ENCODE data around the gene TK2.
A peak's percentile ranks its signal among the peaks of the same experiment; 100 is the strongest.

TK2 gene

GRCh38 chr16:66539623-66540469, 10.1 kb downstream of the TK2 start:
- DNase-seq (ENCODE audit: low read depth, low spot score): peak; percentile 61
- in situ Hi-C loops (cut with HindIII; ENCODE audit: low sequenced_read_pairs): no loop called here
- TF ChIP-seq CTCF (IDR thresholded peaks at IDR 0.05; ENCODE audit: low read depth, low read length): no peak
- H3K4me3 ChIP-seq (ENCODE audit: low read depth, low read length): no peak overlapping the region

DNA sequence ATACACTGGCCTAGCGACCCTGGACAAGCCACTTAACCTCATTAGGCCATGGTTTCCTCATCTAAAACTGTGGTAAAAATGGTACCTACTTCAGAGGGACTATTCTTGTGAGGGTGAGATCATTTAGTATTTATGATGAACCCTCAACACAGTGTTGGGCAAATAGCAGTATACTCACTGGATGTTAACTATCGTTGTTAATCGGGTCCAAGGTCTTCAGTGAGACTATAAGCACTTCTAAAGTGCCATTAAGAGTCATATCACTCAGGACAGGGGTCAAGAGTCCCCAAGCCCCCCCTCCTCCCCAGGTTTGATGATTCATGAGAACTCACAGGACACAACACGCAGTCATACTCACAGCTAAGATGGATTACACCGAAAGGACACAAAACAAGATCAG, 11.0 kb downstream of the TK2 start:
- H3K4me3 ChIP-seq (ENCODE audit: low read depth, low read length): no peak overlapping the region
- in situ Hi-C loops (cut with HindIII; ENCODE audit: low sequenced_read_pairs): no loop called here
- TF ChIP-seq CTCF (IDR thresholded peaks at IDR 0.05; ENCODE audit: low read depth, low read length): no peak
- no peak for DNase-seq (ENCODE audit: low read depth, low spot score)

DNA sequence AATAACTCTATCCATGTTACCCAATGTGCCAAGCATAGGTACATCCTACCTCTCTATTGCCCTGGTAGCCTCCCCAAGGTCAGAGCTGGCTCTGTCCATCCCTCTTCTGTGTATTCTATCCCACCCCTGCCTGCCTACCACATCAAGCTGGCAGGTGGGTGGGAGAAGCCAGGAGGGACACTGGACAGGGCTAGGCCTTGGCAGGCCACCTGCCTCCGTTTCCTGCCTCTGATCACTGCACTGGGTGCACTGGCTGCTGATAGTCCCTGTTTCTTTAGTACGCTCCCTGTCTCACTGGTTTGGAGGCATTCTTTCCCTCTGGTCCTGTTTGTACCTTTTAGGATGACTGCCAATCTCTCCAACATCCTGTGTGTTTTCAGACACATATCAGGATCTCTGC, 12.7 kb downstream of the TK2 start:
- in situ Hi-C loops (cut with HindIII; ENCODE audit: low sequenced_read_pairs): no loop called here
- TF ChIP-seq CTCF (IDR thresholded peaks at IDR 0.05; ENCODE audit: low read depth, low read length): no peak

DNA sequence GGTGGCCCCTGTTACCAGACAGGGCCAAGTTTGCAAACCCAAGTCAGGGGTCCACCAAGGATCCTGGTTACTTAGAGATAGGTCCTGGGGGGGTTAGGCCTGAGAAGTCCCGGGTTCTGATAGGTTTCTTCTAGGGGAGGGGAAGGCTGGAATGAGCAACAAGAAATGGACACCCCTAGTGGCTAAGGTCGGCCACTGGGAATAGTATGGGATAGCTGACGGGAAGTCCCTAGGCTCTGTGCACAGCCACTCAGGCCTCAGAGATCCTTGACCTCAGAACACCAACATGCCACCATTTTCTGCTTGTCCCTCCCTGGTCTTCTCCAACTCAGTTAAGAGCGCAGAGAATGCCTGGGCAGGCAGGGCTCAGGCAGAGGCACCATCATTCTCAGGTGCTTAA, 13.4 kb downstream of the TK2 start:
- TF ChIP-seq CTCF (IDR thresholded peaks at IDR 0.05; ENCODE audit: low read depth, low read length): no peak

More for the DNA sequence above, 12.7 kb downstream of the TK2 start:
- DNase-seq (ENCODE audit: low read depth, low spot score): no peak
- H3K4me3 ChIP-seq (ENCODE audit: low read depth, low read length): no peak overlapping the region

DNA sequence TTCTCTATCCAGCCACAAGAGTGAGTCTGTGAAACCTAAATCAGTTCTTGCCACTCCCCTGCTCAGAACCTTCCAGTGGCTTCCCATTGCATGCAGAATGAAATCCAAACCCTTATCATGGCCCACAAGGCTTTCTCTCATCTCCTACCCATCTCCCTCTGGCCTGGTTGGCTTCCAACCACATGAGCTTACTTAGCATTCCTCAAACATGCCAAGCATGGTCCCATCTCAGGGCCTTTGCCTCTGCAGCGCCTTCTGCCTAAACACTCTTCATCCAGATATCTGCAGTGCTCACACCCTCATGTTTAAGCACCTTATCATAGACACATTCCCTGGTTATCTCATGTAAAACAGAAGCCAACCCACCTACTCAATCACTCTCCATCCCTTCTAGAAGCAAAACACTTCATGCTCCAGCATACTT, 15.5 kb downstream of the TK2 start:
- TF ChIP-seq CTCF (IDR thresholded peaks at IDR 0.05; ENCODE audit: low read depth, low read length): no peak
- in situ Hi-C loops (cut with HindIII; ENCODE audit: low sequenced_read_pairs): no loop called here

More for the DNA sequence above, 13.4 kb downstream of the TK2 start:
- in situ Hi-C loops (cut with HindIII; ENCODE audit: low sequenced_read_pairs): no loop called here
- H3K4me3 ChIP-seq (ENCODE audit: low read depth, low read length): no peak overlapping the region
- DNase-seq (ENCODE audit: low read depth, low spot score): no peak

DNA sequence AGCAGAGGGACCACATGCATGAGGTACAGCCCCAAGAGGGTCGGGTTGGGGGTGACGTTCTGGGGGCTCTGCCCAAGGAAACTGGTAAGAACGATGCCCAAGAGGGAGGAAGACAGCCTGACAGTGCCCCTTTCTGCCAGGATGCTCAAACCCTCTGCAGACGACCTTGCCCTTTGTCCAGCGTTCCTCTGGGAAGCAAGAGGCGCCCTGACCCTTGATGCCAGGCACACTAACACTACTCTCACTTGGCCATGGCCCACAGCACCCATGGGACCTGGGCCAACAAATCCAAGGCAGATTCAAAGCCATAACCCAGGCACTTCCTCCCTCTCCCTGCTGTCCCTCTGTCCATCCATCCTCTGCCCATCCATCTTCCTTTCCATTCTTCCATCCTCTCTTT, 20.4 kb downstream of the TK2 start:
- no peak for DNase-seq (ENCODE audit: low read depth, low spot score)
- no peak for TF ChIP-seq CTCF (IDR thresholded peaks at IDR 0.05; ENCODE audit: low read depth, low read length)
- in situ Hi-C loops (cut with HindIII; ENCODE audit: low sequenced_read_pairs): no loop called here
- no peak overlapping the region for H3K4me3 ChIP-seq (ENCODE audit: low read depth, low read length)

More for the DNA sequence above, 15.5 kb downstream of the TK2 start:
- H3K4me3 ChIP-seq (ENCODE audit: low read depth, low read length): no peak overlapping the region
- DNase-seq (ENCODE audit: low read depth, low spot score): no peak
